Thoracic aorta (tissue), 2 donors: Measurements from ENCODE around the gene MEGF8. TPM values are rescaled to one million over a fixed set of nuclear protein-coding genes. Genes with fewer than 3 reads are reported as not detected.
A peak's percentile ranks its signal among the peaks of the same experiment; 100 is the strongest.

Experiments used
- ATAC-seq: fragments of 150-250 bp; one replicate; pipeline ENCODE4 v1.8.0; 2017; ENCODE audit warnings: low read depth; ENCODE audit not compliant: insufficient number of reproducible peaks, low FRiP score
- DNase-seq: peaks from one replicate; pipeline ENCODE4 v3.0.0-alpha.2; 2020; ENCODE audit warnings: low spot score
- H3K27ac ChIP-seq, 2 donors: fragments of 200-600 bp; sonication (generic); 1 replicate in 1 of 2; 2 replicates in 1 of 2; pipeline ENCODE4 v1.5.1; 2016; ENCODE audit warnings: mild to moderate bottlenecking in 2 of 2, moderate library complexity in 2 of 2
- H3K27me3 ChIP-seq: fragments of 200-600 bp; sonication (generic); replicated peaks from 2 replicates; pipeline ENCODE4 v1.6.0; 2016; ENCODE audit warnings: mild to moderate bottlenecking; ENCODE audit not compliant: insufficient read depth
- H3K36me3 ChIP-seq: fragments of 200-600 bp; sonication (generic); one replicate; pipeline ENCODE4 v1.5.1; 2016
- H3K4me1 ChIP-seq, 2 donors: fragments of 200-600 bp; sonication (generic); 1 replicate in 1 of 2; 2 replicates in 1 of 2; pipeline versions ENCODE4 v1.5.1 to v1.6.0; 2016; ENCODE audit warnings: low read depth in 2 of 2, mild to moderate bottlenecking in 1 of 2; ENCODE audit not compliant: control insufficient read depth in 1 of 2
- H3K4me3 ChIP-seq: fragments of 200-600 bp; sonication (generic); 2 replicates; pipeline ENCODE4 v1.5.1; 2016; ENCODE audit warnings: mild to moderate bottlenecking
- H3K9me3 ChIP-seq: fragments of 200-600 bp; sonication (generic); 2 replicates; pipeline ENCODE4 v1.5.1; 2016
- CTCF ChIP-seq: fragments of 200-600 bp; sonication (generic); IDR thresholded peaks from one replicate; pipeline ENCODE4 v1.5.1; 2019; ENCODE audit warnings: antibody characterized with exemption
- total RNA-seq, 2 donors: library from RNA; depleted of rRNA; stranded (reverse); fragments of >200 nt; gene quantifications; one replicate each; pipeline versions ENCODE4 v1.1.0 to v1.2.3, GENCODE V29; 2016

Gene MEGF8
- total RNA-seq, 2 donors from 2014 or later, result 19.5 to 24.4 TPM

GRCh38 chr19:42353341-42354015 is 28.0 kb downstream of the MEGF8 start:
- DNase-seq, result no peak
- Histone ChIP-seq H3K4me1 (no peaks in the 10 kb centered on the region), H3K9me3 (no peaks in the 10 kb centered on the region), H3K27me3 (no peaks in the 10 kb centered on the region), H3K4me3 (no peak overlapping the region), H3K27ac (no peak overlapping the region), H3K36me3 (peaks cover 23% of the 10 kb centered on the region)
- no peak for ATAC-seq
- TF ChIP-seq CTCF, result no peak

GRCh38 chr19:42355896-42356295 is 30.5 kb downstream of the MEGF8 start:
- Histone ChIP-seq H3K27ac (no peak overlapping the region), H3K27me3 (no peaks in the 10 kb centered on the region), H3K4me1 (peaks cover 0 to 7% of the 10 kb centered on the region in 2 donors), H3K4me3 (no peak overlapping the region), H3K36me3 (peaks cover 23% of the 10 kb centered on the region), H3K9me3 (no peaks in the 10 kb centered on the region)
- no peak for ATAC-seq
- no peak for DNase-seq
- TF ChIP-seq CTCF, result no peak

GRCh38 chr19:42356686-42357085 is 31.3 kb downstream of the MEGF8 start:
- no peak for TF ChIP-seq CTCF
- H3K9me3 ChIP-seq, result no peaks in the 10 kb centered on the region
- peaks cover 23% of the 10 kb centered on the region for H3K36me3 ChIP-seq
- no peak overlapping the region for H3K27ac ChIP-seq
- H3K4me1 ChIP-seq, result peaks cover 0 to 15% of the 10 kb centered on the region in 2 donors
- ATAC-seq, result no peak
- H3K4me3 ChIP-seq, result no peak overlapping the region
- DNase-seq, result no peak
- H3K27me3 ChIP-seq, result no peaks in the 10 kb centered on the region

- H3K27me3 ChIP-seq, result no peaks in the 10 kb centered on the region
- H3K36me3 ChIP-seq, result peaks cover 23% of the 10 kb centered on the region
- ATAC-seq, result no peak
- H3K9me3 ChIP-seq, result no peaks in the 10 kb centered on the region
- peaks cover 0 to 15% of the 10 kb centered on the region in 2 donors for H3K4me1 ChIP-seq
- H3K27ac ChIP-seq, result no peak overlapping the region
- no peak for DNase-seq
- no peak for TF ChIP-seq CTCF
- H3K4me3 ChIP-seq, result no peak overlapping the region
These were observed 31.9 kb downstream of the MEGF8 start for GRCh38 chr19:42357290-42357689.

GRCh38 chr19:42360787-42361544 is 35.5 kb downstream of the MEGF8 start:
- DNase-seq (no peak), ATAC-seq (no peak)
- no peak overlapping the region for H3K4me3 ChIP-seq
- H3K4me1 ChIP-seq, result peaks cover 0 to 25% of the 10 kb centered on the region in 2 donors
- H3K36me3 ChIP-seq, result peaks cover 12% of the 10 kb centered on the region
- no peak for TF ChIP-seq CTCF
- H3K27ac ChIP-seq, result peak overlapping the region in 1 of 2 donors; percentile 68
- no peaks in the 10 kb centered on the region for H3K27me3 ChIP-seq
- H3K9me3 ChIP-seq, result no peaks in the 10 kb centered on the region
